OCI-M2 (cell line): ENCODE data around the gene C10orf88.

Experiments used
- DNase-seq: peaks from one replicate; lab custom pipeline; 2025; ENCODE audit not compliant: unreplicated experiment; lab: John Stamatoyannopoulos, UW

Gene C10orf88

GRCh38 chr10:122953902-122954730, at the start of gene C10orf88:
TSS of gene C10orf88 (minus strand) at chr10:122954227. CDS start at chr10:122954178, 49 bp downstream.
- peak; percentile 59 for DNase-seq

GRCh38 chr10:123001370-123001769, 47.3 kb upstream of the C10orf88 start:
- DNase-seq, result no peak

DNA sequence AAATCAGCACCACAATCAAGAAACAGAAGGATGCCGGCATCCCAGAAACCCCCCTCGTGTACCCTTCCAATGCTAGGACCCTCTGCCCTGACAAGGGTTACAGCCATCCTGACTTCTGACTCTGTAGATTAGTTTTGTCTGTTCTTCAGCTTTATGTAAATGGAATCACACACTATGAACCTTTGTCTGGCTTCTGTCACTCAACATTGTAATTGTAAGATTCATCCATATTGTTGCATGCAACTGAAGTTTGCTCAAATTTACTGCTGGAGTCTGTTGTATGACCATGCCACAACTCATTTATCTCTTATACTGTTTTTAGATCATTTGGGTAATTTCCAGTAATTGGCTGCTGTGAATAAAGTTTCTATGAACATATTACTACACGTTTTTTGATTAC, 46.1 kb upstream of the C10orf88 start:
- DNase-seq, result no peak

DNA sequence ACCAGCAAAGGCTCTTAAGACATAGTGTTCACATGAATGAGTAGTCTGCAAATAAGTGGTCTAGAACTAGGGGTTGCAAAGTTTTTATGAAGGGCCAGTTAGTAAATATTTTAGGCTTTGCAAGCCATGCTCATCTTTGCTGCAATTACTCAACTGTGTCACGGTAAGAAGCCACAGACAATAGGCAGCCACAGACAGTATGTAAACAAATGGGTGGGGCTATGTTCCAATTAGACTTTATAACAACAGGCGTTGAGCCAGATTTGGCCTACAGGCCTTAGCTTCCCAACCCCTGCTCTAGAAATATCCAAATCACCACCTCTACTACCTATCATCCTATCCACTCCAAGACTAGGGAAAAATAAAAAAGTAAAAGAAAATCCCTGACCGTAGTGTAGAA, 45.3 kb upstream of the C10orf88 start:
- no peak for DNase-seq

DNA sequence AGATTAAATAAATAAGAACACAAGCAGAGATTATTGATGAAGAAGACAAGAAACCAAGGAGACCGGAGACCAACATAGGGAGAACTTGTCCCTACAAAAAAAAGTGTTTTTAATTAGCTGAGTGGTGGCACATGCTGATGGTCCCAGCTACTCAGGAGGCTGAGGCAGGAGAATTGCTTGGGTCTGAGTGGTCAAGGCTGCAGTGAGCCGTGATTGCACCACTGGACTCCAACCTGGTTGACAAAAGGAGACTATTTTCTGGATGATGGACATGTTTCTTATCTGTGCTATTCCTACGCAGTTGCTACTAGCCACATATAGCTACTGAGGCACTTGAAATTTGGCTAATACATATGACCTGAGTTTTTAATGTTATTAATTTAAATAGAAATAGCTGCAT, 44.9 kb upstream of the C10orf88 start:
- no peak for DNase-seq

DNA sequence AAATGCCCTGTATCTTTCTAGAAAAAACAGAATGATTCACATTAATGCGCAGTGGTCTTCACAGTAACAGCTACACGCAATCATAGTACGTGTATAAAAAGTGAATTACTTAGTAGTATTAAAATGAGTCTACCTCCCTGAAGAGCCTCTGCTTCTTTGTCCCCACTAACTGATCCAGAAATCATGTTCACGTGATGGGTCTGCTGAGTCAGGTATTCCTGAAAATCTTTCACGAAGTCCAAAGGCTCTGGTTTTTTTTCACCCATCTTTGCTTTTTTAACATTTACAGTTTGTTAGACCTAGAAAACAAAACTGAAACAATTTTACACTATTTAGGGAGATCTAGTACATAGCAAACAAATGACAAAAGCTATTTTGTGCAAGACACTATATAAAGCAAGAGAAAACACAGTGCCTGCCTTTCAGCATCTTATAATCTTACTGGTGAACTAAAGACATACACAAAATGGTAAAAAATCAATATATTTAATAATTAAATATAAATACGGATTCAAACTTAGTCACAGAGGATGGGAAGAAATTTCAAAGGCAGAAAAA, 44.4 kb upstream of the C10orf88 start:
- DNase-seq, result no peak

DNA sequence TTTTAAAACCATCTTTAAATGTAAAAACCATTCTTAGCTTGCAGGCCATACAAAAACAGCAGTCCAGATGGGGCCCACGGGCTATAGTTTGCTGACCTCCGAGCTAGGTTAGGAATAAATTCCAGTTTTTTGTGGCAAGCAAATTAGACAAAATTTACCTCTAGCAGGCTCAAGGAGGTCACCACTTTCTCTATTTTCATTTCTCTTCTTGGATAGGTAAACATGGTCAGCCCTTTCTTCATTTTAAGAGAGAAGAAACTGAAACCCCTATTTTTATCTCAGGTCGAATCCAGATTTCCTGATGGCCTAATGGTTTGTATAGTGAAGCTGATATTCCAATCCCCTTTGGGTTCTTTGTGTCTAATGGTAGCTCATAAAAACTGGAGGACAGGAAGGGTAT, 43.8 kb upstream of the C10orf88 start:
- DNase-seq, result no peak

DNA sequence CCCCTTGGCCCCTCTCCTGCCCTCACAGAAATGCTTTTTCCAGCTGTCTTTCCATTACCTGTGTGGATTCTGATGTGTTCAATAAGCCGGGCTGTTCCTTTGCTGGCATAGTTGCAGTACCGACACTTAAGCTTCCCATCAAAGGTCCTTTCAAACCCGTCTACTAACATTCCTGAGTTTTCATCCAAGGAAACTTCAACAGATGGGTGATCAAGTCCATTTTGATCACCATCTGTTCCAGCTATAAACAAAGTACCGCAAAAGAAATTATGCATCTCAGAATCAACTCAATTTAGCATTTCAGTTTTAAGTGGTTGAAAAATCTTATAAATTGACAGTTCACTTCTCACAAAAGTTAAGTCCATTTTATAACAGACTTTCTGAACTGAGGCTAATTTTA, 41.9 kb upstream of the C10orf88 start:
- no peak for DNase-seq

GRCh38 chr10:122993797-122994336, 39.8 kb upstream of the C10orf88 start:
- no peak for DNase-seq

- no peak for DNase-seq
Measured at GRCh38 chr10:122992031-122992585, 38.1 kb upstream of the C10orf88 start.

DNA sequence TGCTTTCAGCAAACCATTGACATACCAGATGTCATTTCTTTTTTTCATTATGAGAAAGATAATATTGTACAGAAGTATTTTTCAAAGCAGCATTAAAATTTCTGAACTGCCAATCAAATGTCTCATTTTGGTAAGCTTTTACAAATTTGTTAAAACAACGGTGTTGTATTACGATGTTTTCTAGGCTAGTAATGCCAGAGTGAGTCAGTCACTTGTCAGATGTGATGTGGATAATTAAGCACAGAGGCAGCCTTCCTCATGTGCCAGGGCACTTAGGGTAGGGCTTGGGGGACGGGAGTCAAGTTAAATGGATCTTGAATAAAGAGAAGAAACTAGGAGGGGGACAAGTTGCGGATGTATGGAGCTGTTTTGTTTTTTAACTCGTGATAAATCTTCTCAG, 36.3 kb upstream of the C10orf88 start:
- DNase-seq, result no peak

GRCh38 chr10:122988501-122988900, 34.5 kb upstream of the C10orf88 start:
- DNase-seq, result no peak

DNA sequence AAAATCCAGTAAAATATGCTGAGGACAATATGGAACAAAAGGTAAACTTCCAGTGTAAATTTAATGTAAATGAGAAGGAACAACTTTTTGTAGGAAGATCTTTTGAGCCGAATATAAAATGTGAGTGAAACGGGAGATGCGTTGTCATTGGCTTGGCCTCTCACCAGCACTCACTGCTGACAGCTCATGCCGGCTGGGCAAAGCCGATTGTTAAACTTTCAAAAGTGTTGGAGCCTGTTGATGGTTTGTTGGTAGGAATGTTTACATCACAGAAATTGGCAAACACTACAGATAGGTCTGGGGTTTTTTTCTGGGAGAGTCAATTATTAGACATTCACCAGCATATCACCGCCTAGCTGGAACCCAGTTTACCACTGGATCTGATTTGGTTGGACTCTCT, 32.3 kb upstream of the C10orf88 start:
- no peak for DNase-seq

DNA sequence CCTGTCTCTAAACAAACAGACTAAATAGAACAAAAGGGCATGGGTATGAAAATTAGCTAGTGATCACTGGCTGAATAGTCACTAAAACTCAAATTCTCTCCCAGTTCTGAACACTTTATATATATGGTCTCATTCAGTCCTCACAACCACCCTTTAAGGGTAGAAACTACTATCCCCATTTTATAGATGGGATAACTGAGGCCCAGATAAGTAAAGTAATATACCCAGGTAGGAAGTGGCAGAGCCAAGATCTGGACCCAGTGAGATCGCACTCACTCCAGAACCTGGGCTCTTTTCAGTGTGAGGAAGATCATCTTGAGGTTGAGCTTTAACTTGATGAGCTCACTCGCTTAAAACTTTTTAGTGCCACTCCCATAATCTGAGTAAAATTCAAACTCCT, 30.7 kb upstream of the C10orf88 start:
- no peak for DNase-seq

DNA sequence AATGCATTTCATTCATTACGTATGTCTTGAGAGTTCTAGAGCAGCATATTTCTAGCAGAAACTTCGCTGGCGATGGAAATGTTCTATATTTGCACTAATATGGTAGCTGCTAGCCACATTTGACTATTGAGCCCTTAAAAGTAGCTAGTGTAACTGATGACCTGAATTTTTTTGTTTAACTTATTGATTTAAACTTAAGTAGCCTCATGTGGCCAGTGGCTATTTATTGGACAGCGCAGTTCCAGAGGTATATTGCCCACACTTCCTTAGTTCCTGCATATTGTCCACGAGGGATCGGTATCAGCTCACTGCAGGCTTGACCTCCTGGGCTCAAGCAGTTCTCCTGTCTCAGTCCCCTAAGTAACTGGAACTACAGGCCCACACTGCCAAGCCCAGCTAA, 29.9 kb upstream of the C10orf88 start:
- DNase-seq, result no peak

GRCh38 chr10:122981066-122981464, 27.0 kb upstream of the C10orf88 start:
- DNase-seq, result no peak

DNA sequence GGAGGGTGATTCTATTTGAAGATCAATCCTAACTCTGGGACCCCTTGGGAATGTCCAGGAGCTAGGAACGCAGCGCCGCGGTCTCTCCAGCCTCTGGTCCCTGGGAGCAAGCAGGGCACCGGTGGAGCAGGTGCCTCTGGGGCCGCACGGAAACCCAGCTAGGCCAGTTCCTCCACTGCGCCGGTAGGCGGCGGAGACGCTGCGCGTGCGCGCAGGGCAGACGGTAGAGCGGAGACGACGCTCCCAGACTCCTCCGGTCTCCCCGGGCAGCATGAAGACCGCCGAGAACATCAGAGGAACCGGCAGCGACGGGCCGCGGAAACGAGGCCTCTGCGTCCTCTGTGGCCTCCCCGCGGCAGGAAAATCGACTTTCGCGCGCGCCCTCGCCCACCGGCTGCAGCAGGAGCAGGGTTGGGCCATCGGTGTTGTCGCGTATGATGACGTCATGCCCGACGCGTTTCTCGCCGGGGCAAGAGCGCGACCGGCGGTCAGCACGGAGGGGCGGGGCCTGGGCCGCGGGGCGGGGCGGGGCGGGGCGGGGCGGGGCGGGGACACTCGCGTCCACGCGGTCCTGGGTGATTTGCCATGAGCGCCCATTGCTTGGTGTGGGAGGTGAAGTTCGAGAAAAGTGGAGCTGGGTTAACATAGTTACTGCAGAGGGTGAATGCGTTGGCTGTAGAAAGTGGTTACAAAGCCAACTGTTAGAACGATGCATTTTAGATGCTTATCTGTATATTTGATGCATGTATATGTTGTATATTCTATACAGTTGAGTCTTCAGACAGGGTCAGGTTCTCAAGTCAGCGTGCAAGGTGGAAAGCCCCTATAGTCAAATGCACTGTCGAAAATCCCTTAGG, 26.4 kb upstream of the C10orf88 start, which contains the start of gene PSTK:
Gene PSTK, plus strand, starts transcription at position 193 of the 857 bp plus-strand sequence. Its CDS starts 79 bp downstream, at position 272.
- peak; percentile 27 for DNase-seq

GRCh38 chr10:122974543-122975064, 20.6 kb upstream of the C10orf88 start:
- no peak for DNase-seq

GRCh38 chr10:122974023-122974422, 20.0 kb upstream of the C10orf88 start:
- no peak for DNase-seq

DNA sequence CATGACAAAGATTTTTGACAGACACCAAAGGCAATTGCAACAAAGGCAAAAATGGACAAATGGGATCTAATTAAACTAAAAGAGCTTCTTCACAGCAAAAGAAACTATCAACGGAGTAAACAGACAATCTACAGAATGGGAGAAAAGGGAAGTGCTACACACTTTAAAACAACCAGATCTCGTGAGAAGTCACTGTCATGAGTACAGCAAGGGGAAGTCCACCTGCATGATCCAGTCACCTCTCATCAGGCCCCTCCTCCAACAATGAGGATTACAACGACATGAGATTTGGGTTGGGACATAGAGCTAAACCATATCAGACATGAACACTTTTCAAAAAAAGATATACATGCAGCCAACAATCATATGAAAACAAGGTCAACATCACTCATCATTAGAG, 14.7 kb upstream of the C10orf88 start:
- no peak for DNase-seq

DNA sequence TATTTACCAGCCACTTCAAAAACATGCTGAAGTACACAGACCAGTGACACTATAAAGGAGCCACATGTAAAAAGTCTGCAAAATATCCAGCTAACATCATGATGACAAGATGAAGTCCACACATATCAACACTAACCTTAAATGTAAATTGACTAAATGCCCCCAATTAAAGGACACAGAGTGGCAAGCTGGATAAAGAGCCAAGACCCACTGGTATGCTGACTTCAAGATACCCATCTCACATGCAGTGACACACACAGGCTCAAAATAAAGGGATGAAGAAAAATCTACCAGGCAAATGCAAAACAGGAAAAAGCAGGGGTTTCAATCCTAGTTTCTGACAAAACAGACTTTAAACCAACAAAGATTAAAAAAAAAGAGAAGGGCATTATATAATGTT, 12.9 kb upstream of the C10orf88 start:
- no peak for DNase-seq
